Stimulated activated naive CD8-positive, alpha-beta T cell treated with anti-CD3 and anti-CD28 coated beads, Interleukin-15, Interleukin-2, amounts not matched to agents 100 ng/mL and 50 ng/mL, for 24 hours (primary cell): ENCODE measurements around the gene TTC21B.

Experiments
- H3K27ac Mint-ChIP-seq: one replicate; pipeline ENCODE4 v1.8.0; 2021; ENCODE audit warnings: mild to moderate bottlenecking, mixed read lengths
- H3K27me3 Mint-ChIP-seq: one replicate; pipeline ENCODE4 v1.8.0; 2021; ENCODE audit warnings: mixed read lengths
- H3K36me3 Mint-ChIP-seq: one replicate; pipeline ENCODE4 v1.8.0; 2021; ENCODE audit warnings: low read depth, mixed read lengths
- H3K4me1 Mint-ChIP-seq: one replicate; pipeline ENCODE4 v1.8.0; 2021; ENCODE audit warnings: low read depth, mixed read lengths
- H3K4me3 Mint-ChIP-seq: one replicate; pipeline ENCODE4 v1.8.0; 2021; ENCODE audit warnings: mild to moderate bottlenecking, mixed read lengths
- H3K9me3 Mint-ChIP-seq: one replicate; pipeline ENCODE4 v1.8.0; 2021; ENCODE audit warnings: mixed read lengths

TTC21B gene

GRCh38 chr2:165952085-165952484 lies 1.5 kb downstream of the TTC21B start:
- peaks cover 22% of the 10 kb centered on the region for H3K36me3 Mint-ChIP-seq
- no peak overlapping the region for H3K27ac Mint-ChIP-seq

GRCh38 chr2:165950438-165950837 lies 3.1 kb downstream of the TTC21B start:
- H3K4me1 Mint-ChIP-seq, result peaks cover 15% of the 10 kb centered on the region
- no peak overlapping the region for H3K4me3 Mint-ChIP-seq
- no peaks in the 10 kb centered on the region for H3K9me3 Mint-ChIP-seq
- no peaks in the 10 kb centered on the region for H3K27me3 Mint-ChIP-seq
- H3K36me3 Mint-ChIP-seq, result peaks cover 22% of the 10 kb centered on the region
- no peak overlapping the region for H3K27ac Mint-ChIP-seq

More at GRCh38 chr2:165952085-165952484, 1.5 kb downstream of the TTC21B start:
- no peaks in the 10 kb centered on the region for H3K27me3 Mint-ChIP-seq
- no peaks in the 10 kb centered on the region for H3K9me3 Mint-ChIP-seq
- H3K4me1 Mint-ChIP-seq, result peaks cover 17% of the 10 kb centered on the region
- H3K4me3 Mint-ChIP-seq, result no peak overlapping the region

GRCh38 chr2:165941827-165942226 lies 11.7 kb downstream of the TTC21B start:
- Mint-ChIP-seq H3K4me1 (no peaks in the 10 kb centered on the region), H3K9me3 (no peaks in the 10 kb centered on the region), H3K36me3 (peaks cover 61% of the 10 kb centered on the region), H3K27me3 (no peaks in the 10 kb centered on the region), H3K27ac (no peak overlapping the region), H3K4me3 (no peak overlapping the region)

- Mint-ChIP-seq H3K27ac (no peak overlapping the region), H3K4me3 (no peak overlapping the region), H3K27me3 (no peaks in the 10 kb centered on the region), H3K9me3 (no peaks in the 10 kb centered on the region), H3K36me3 (peaks cover 69% of the 10 kb centered on the region), H3K4me1 (no peaks in the 10 kb centered on the region)
Observed at GRCh38 chr2:165938237-165938636, 15.3 kb downstream of the TTC21B start.

- H3K4me1 Mint-ChIP-seq, result no peaks in the 10 kb centered on the region
- H3K27me3 Mint-ChIP-seq, result no peaks in the 10 kb centered on the region
- H3K4me3 Mint-ChIP-seq, result no peak overlapping the region
- peaks cover 62% of the 10 kb centered on the region for H3K36me3 Mint-ChIP-seq
- no peaks in the 10 kb centered on the region for H3K9me3 Mint-ChIP-seq
- H3K27ac Mint-ChIP-seq, result no peak overlapping the region
Observed at GRCh38 chr2:165933211-165933910, 20.2 kb downstream of the TTC21B start.

GRCh38 chr2:165927774-165928173 lies 25.8 kb downstream of the TTC21B start:
- Mint-ChIP-seq H3K27ac (no peak overlapping the region), H3K9me3 (no peaks in the 10 kb centered on the region), H3K4me3 (no peak overlapping the region), H3K4me1 (no peaks in the 10 kb centered on the region), H3K36me3 (peaks cover 65% of the 10 kb centered on the region), H3K27me3 (no peaks in the 10 kb centered on the region)

GRCh38 chr2:165927353-165927752 lies 26.2 kb downstream of the TTC21B start:
- no peaks in the 10 kb centered on the region for H3K27me3 Mint-ChIP-seq
- peaks cover 65% of the 10 kb centered on the region for H3K36me3 Mint-ChIP-seq
- no peaks in the 10 kb centered on the region for H3K9me3 Mint-ChIP-seq
- H3K4me1 Mint-ChIP-seq, result no peaks in the 10 kb centered on the region
- no peak overlapping the region for H3K27ac Mint-ChIP-seq
- no peak overlapping the region for H3K4me3 Mint-ChIP-seq

GRCh38 chr2:165924946-165925345 lies 28.6 kb downstream of the TTC21B start:
- H3K36me3 Mint-ChIP-seq, result peaks cover 62% of the 10 kb centered on the region
- no peak overlapping the region for H3K4me3 Mint-ChIP-seq
- H3K27ac Mint-ChIP-seq, result no peak overlapping the region
- H3K9me3 Mint-ChIP-seq, result no peaks in the 10 kb centered on the region
- H3K4me1 Mint-ChIP-seq, result peaks cover 3% of the 10 kb centered on the region
- no peaks in the 10 kb centered on the region for H3K27me3 Mint-ChIP-seq

- H3K4me1 Mint-ChIP-seq, result peaks cover 3% of the 10 kb centered on the region
- H3K27ac Mint-ChIP-seq, result no peak overlapping the region
- peaks cover 51% of the 10 kb centered on the region for H3K36me3 Mint-ChIP-seq
- H3K27me3 Mint-ChIP-seq, result no peaks in the 10 kb centered on the region
- no peak overlapping the region for H3K4me3 Mint-ChIP-seq
- no peaks in the 10 kb centered on the region for H3K9me3 Mint-ChIP-seq
Observed at GRCh38 chr2:165920748-165921147, 32.8 kb downstream of the TTC21B start.

GRCh38 chr2:165913636-165914035 lies 39.9 kb downstream of the TTC21B start:
- Mint-ChIP-seq H3K36me3 (peaks cover 54% of the 10 kb centered on the region), H3K9me3 (no peaks in the 10 kb centered on the region), H3K4me3 (no peak overlapping the region), H3K27ac (no peak overlapping the region), H3K4me1 (no peaks in the 10 kb centered on the region), H3K27me3 (no peaks in the 10 kb centered on the region)

- Mint-ChIP-seq H3K36me3 (peaks cover 59% of the 10 kb centered on the region), H3K9me3 (no peaks in the 10 kb centered on the region), H3K27ac (no peak overlapping the region), H3K27me3 (no peaks in the 10 kb centered on the region), H3K4me3 (no peak overlapping the region), H3K4me1 (no peaks in the 10 kb centered on the region)
Observed at GRCh38 chr2:165911981-165912380, 41.6 kb downstream of the TTC21B start.

GRCh38 chr2:165911231-165911630 lies 42.3 kb downstream of the TTC21B start:
- H3K4me3 Mint-ChIP-seq, result no peak overlapping the region
- peaks cover 54% of the 10 kb centered on the region for H3K36me3 Mint-ChIP-seq
- H3K27me3 Mint-ChIP-seq, result no peaks in the 10 kb centered on the region
- H3K4me1 Mint-ChIP-seq, result no peaks in the 10 kb centered on the region
- H3K27ac Mint-ChIP-seq, result no peak overlapping the region
- H3K9me3 Mint-ChIP-seq, result no peaks in the 10 kb centered on the region

GRCh38 chr2:165909466-165909865 lies 44.1 kb downstream of the TTC21B start:
- Mint-ChIP-seq H3K4me3 (no peak overlapping the region), H3K9me3 (no peaks in the 10 kb centered on the region), H3K4me1 (no peaks in the 10 kb centered on the region), H3K27ac (no peak overlapping the region), H3K27me3 (no peaks in the 10 kb centered on the region), H3K36me3 (peaks cover 63% of the 10 kb centered on the region)

- Mint-ChIP-seq H3K36me3 (peaks cover 63% of the 10 kb centered on the region), H3K4me1 (peaks cover 8% of the 10 kb centered on the region), H3K27ac (no peak overlapping the region)
Observed at GRCh38 chr2:165905854-165906253, 47.7 kb downstream of the TTC21B start.

GRCh38 chr2:165905269-165905668 lies 48.3 kb downstream of the TTC21B start:
- no peaks in the 10 kb centered on the region for H3K27me3 Mint-ChIP-seq
- no peak overlapping the region for H3K27ac Mint-ChIP-seq
- H3K4me3 Mint-ChIP-seq, result no peak overlapping the region
- peaks cover 60% of the 10 kb centered on the region for H3K36me3 Mint-ChIP-seq
- peaks cover 8% of the 10 kb centered on the region for H3K4me1 Mint-ChIP-seq
- no peaks in the 10 kb centered on the region for H3K9me3 Mint-ChIP-seq

More at GRCh38 chr2:165905854-165906253, 47.7 kb downstream of the TTC21B start:
- no peaks in the 10 kb centered on the region for H3K9me3 Mint-ChIP-seq
- H3K4me3 Mint-ChIP-seq, result no peak overlapping the region
- no peaks in the 10 kb centered on the region for H3K27me3 Mint-ChIP-seq

- peaks cover 58% of the 10 kb centered on the region for H3K36me3 Mint-ChIP-seq
- no peaks in the 10 kb centered on the region for H3K9me3 Mint-ChIP-seq
- no peak overlapping the region for H3K27ac Mint-ChIP-seq
- no peak overlapping the region for H3K4me3 Mint-ChIP-seq
- H3K27me3 Mint-ChIP-seq, result no peaks in the 10 kb centered on the region
- peaks cover 8% of the 10 kb centered on the region for H3K4me1 Mint-ChIP-seq
Observed at GRCh38 chr2:165904432-165904831, 49.1 kb downstream of the TTC21B start.
